Activated gamma-delta T cell treated with anti-CD3 and anti-CD28 coated beads, Interleukin-2, amount 50 U/mL, for 16 hours (primary cell): Measurements from ENCODE around the gene SCNM1.
"Not testable (repeated sequence)": the region's sequence is repeated elsewhere in the genome, so short reads cannot be mapped to it uniquely, and the experiment has no call there.

Experiments
- DNase-seq: peaks from one replicate; pipeline ENCODE4 v3.0.0-alpha.2; 2020; ENCODE audit warnings: low read depth

The SCNM1 gene

GRCh38 chr1:151193304-151193703, 27.4 kb downstream of the SCNM1 start:
- DNase-seq = no peak

DNA sequence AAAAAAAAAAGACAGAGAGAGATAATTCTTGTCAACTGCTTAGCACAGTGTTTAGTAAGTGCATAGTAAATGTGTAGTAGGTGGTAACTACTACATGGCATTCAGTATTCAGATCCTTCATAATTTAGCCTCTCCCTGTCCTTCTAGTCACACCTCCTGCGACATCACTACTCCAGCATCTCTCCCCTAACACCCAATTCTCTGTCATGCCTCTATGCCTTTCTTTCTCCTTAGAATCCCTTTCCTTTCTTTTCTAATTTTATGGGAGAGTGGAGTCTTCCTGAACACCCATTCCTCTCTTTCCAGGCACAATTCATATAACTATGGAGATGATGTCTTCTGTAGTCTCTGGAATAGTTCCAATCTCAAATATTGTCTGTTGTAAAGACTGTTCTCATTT, 27.9 kb downstream of the SCNM1 start:
- no peak for DNase-seq

- not testable (repeated sequence) for DNase-seq
Observed at GRCh38 chr1:151194894-151195594, 29.1 kb downstream of the SCNM1 start.

DNA sequence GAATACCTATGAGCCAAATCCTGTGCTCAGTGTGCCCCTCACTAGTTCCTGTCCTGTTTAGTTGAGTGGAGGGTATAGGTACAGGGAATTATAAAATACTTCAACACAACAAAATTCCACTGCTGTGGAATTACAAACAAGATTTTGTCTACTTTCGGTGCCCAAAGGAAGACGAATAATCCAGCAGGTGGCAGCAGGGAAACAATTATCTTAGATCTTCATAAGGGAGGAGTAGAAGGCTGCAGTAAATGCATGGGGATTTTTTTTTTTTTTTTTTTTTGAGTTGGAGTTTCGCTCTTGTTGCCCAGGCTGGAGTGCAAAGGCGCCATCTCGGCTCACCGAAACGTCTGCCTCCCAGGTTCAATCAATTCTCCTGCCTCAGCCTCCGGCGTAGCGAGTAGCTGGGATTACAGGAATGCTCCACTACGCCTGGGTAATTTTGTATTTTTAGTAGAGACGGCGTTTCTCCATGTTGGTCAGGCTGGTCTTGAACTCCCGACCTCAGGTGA, 30.4 kb downstream of the SCNM1 start:
- peak; percentile 24 for DNase-seq

DNA sequence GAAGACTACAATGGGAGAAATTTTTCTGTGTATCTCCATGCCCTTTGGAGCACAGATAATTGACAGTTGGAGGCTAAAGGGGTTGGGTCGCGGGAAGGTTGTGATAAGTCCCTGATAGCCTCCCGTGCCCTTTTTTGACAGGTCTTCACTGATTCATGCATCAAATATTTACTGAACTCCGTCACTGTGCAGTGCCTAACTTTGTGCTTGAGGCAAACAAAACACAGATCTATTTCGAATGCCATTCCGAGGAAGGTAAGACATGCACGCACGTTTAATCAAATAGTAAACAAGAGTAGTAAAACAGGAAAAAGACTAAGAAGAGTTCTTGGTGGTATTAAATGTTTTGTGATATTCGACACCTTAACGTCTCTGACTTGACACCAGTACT, 31.9 kb downstream of the SCNM1 start:
- DNase-seq = no peak

GRCh38 chr1:151198254-151199127, 32.5 kb downstream of the SCNM1 start, which contains the start of gene PIP5K1A:
Gene PIP5K1A, plus strand, starts transcription at chr1:151198552. Its CDS starts 445 bp downstream, at chr1:151198997.
- peak; percentile 99 for DNase-seq

DNA sequence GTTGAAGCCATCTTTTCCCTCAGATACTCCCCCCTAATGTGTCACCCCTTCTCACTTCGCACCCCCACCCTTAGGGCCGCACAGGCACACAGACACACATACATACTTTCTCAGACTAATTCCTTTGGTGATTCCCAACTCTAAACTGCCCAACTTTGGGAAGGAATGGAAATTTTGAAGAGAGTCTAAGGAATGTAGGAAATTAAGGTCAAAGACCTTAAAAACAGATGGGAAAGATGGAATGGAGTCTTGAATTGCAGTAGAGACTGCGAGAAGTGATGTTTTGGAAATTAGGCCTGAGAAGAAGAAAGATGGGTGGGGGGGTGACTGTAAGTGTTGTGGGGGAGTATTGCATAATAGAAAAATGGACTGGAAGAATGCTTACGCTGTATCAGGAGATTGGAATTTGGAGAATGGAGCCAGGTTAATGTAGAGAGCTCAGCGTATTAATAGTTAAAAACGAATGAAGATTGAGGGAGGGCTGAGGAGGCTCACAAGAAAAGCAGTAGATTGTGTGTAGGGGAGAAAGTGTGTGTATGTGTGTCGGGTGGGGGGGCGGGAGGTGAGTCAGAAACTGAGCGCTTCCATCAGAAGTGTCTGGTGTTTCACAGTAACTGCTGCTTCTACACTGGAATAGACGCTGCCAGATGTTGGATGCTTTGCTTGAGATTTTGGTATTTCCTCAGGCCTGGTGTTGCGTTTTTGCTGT, 34.1 kb downstream of the SCNM1 start:
- DNase-seq = no peak

GRCh38 chr1:151205381-151205965, 39.5 kb downstream of the SCNM1 start:
- not testable (repeated sequence) for DNase-seq

DNA sequence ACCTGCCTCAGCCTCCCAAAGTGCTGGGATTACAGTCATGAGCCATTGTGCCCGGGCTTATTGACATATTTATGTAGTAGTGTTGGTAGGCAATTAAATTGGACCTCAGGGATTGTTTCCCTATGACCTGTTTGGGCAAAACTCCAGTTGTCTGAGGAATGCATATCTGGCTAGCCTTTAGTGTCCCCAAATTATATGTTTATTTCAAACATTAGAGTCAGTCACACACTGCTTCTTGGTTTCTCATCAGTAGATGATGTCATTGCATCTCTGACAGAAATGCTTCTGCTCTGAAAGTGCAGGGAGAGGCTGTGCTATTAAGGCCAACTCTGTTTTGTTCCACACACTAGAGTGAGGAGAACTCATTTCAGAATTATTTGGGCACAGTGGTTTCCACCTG, 44.9 kb downstream of the SCNM1 start:
- no peak for DNase-seq

GRCh38 chr1:151211972-151212705, 46.2 kb downstream of the SCNM1 start:
- DNase-seq = no peak

DNA sequence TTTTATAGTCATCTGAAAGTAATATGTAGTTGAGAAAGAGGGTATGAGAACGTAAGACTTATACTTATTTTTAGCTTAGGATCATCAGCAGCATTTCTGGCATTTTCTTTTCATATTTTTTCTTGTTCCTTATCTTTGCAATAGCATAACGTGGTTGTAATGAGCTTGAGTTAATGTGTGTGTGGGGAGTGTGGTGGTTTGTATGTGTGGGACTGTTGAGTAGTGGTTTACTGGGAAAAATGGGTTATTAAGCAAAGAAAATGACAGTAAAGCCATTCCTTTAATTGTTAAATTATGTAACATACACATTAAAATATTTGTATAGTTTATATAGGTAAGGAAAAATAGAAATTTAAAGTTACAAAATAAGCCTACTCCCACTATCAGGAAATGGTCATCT, 47.6 kb downstream of the SCNM1 start:
- DNase-seq = no peak
